HG03280 (cell line): ENCODE results near the gene WIF1.

Experiments used
- ATAC-seq: cut with Tn5 transposase; IDR thresholded peaks from one replicate; pipeline ENCODE4 v1.9.1; 2021; ENCODE audit warnings: mild to moderate bottlenecking, moderate library complexity; ENCODE audit not compliant: unreplicated experiment

WIF1 gene

GRCh38 chr12:65121049-65121955 lies at the start of gene WIF1:
TSS of gene WIF1 (minus strand) at chr12:65121305. CDS start at chr12:65121191, 114 bp downstream.
- ATAC-seq = peak; percentile 47

- peak; percentile 31 for ATAC-seq
Measured at GRCh38 chr12:65170209-65170881, 49.2 kb upstream of the WIF1 start.

GRCh38 chr12:65169320-65170208 lies 48.5 kb upstream of the WIF1 start, which contains the start of gene LEMD3:
TSS of gene LEMD3 (plus strand) at chr12:65169583. CDS start at chr12:65169597, 14 bp downstream.
- ATAC-seq = peak; percentile 94

GRCh38 chr12:65168681-65169319 lies 47.7 kb upstream of the WIF1 start:
- peak; percentile 1 for ATAC-seq

- no peak for ATAC-seq
Measured at GRCh38 chr12:65164774-65165173, 43.7 kb upstream of the WIF1 start.

- ATAC-seq = no peak
Measured at GRCh38 chr12:65164244-65164643, 43.1 kb upstream of the WIF1 start.

GRCh38 chr12:65162609-65163008 lies 41.5 kb upstream of the WIF1 start:
- ATAC-seq = peak; percentile 46

GRCh38 chr12:65157091-65157490 lies 36.0 kb upstream of the WIF1 start:
- ATAC-seq = no peak

GRCh38 chr12:65156366-65156841 lies 35.3 kb upstream of the WIF1 start:
- ATAC-seq = peak; percentile 87

- ATAC-seq = peak; percentile 11
Measured at GRCh38 chr12:65155784-65156183, 34.7 kb upstream of the WIF1 start.

GRCh38 chr12:65152596-65152995 lies 31.5 kb upstream of the WIF1 start:
- ATAC-seq = no peak

GRCh38 chr12:65152012-65152411 lies 30.9 kb upstream of the WIF1 start:
- ATAC-seq = no peak

- ATAC-seq = no peak
Measured at GRCh38 chr12:65147312-65147905, 26.3 kb upstream of the WIF1 start.

GRCh38 chr12:65140738-65141137 lies 19.6 kb upstream of the WIF1 start:
- ATAC-seq = no peak

- no peak for ATAC-seq
Measured at GRCh38 chr12:65139389-65139788, 18.3 kb upstream of the WIF1 start.

- ATAC-seq = no peak
Measured at GRCh38 chr12:65133879-65134278, 12.8 kb upstream of the WIF1 start.

GRCh38 chr12:65126482-65126881 lies 5.4 kb upstream of the WIF1 start:
- no peak for ATAC-seq

GRCh38 chr12:65125975-65126374 lies 4.9 kb upstream of the WIF1 start:
- ATAC-seq = no peak

GRCh38 chr12:65125247-65125646 lies 4.1 kb upstream of the WIF1 start:
- no peak for ATAC-seq
